MM.1S (cell line): Measurements from ENCODE around the gene ANKRD13D.
A peak's percentile ranks its signal among the peaks of the same experiment; 100 is the strongest.

Experiments used
- DNase-seq: peaks from one replicate; pipeline ENCODE4 v3.0.0-alpha.2; 2015
- H2AFZ ChIP-seq: fragments of 300-600 bp; sonication (generic); 2 replicates; pipeline ENCODE4 v1.6.0; 2016; ENCODE audit warnings: antibody characterized with exemption, low read length
- H3F3A ChIP-seq: fragments of 300-600 bp; sonication (generic); 2 replicates; pipeline ENCODE4 v1.6.1; 2016; ENCODE audit warnings: mild to moderate bottlenecking, antibody characterized with exemption, low read length, moderate library complexity, mixed read lengths; ENCODE audit not compliant: insufficient read depth
- H3K27ac ChIP-seq: fragments of 300-600 bp; sonication (generic); 2 replicates; pipeline ENCODE4 v1.5.1; 2016; ENCODE audit warnings: mild to moderate bottlenecking, low read length
- H3K27me3 ChIP-seq: fragments of 300-600 bp; sonication (generic); replicated peaks from 2 replicates; pipeline ENCODE4 v1.6.0; 2016; ENCODE audit warnings: low read length; ENCODE audit not compliant: insufficient read depth
- H3K36me3 ChIP-seq: fragments of 300-600 bp; sonication (generic); replicated peaks from 2 replicates; pipeline ENCODE4 v1.6.1; 2016; ENCODE audit warnings: mild to moderate bottlenecking, low read length, mixed read lengths; ENCODE audit not compliant: insufficient read depth
- H3K4me1 ChIP-seq: fragments of 300-600 bp; sonication (generic); 2 replicates; pipeline ENCODE4 v1.6.1; 2016; ENCODE audit warnings: low read length, mixed read lengths
- H3K4me2 ChIP-seq: fragments of 300-600 bp; sonication (generic); 2 replicates; pipeline ENCODE4 v1.6.0; 2016; ENCODE audit warnings: low read depth, low read length
- H3K4me3 ChIP-seq: fragments of 300-600 bp; sonication (generic); 2 replicates; pipeline ENCODE4 v1.5.1; 2016; ENCODE audit warnings: low read length, mixed read lengths
- H3K79me2 ChIP-seq: fragments of 300-600 bp; sonication (generic); 2 replicates; pipeline ENCODE4 v1.6.1; 2016; ENCODE audit warnings: mixed run types, low read length, mixed read lengths
- H3K9ac ChIP-seq: fragments of 300-600 bp; sonication (generic); 2 replicates; pipeline ENCODE4 v1.6.1; 2016; ENCODE audit warnings: low read length, mixed read lengths
- H3K9me2 ChIP-seq: fragments of 300-600 bp; sonication (generic); replicated peaks from 2 replicates; pipeline ENCODE4 v1.6.1; 2016; ENCODE audit warnings: mild to moderate bottlenecking, low read length, mixed read lengths; ENCODE audit not compliant: insufficient read depth
- H3K9me3 ChIP-seq: fragments of 300-600 bp; sonication (generic); replicated peaks from 2 replicates; pipeline ENCODE4 v1.6.1; 2016; ENCODE audit warnings: mild to moderate bottlenecking, low read length, mixed read lengths; ENCODE audit not compliant: insufficient read depth
- H4K20me1 ChIP-seq: fragments of 300-600 bp; sonication (generic); 2 replicates; pipeline ENCODE4 v1.6.1; 2016; ENCODE audit warnings: mild to moderate bottlenecking, low read length, moderate library complexity, mixed read lengths; ENCODE audit not compliant: insufficient read depth
- CTCF ChIP-seq: fragments of 300-600 bp; sonication (generic); IDR thresholded peaks from 2 replicates; pipeline ENCODE4 v1.5.1; 2016; ENCODE audit warnings: antibody characterized with exemption, low read length, mixed read lengths
- EZH2 ChIP-seq: fragments of 300-600 bp; sonication (generic); optimal IDR thresholded peaks from 2 replicates; pipeline ENCODE3; 2017; ENCODE audit warnings: low read depth, mild to moderate bottlenecking, antibody characterized with exemption, low read length, mixed read lengths
- EZH2phosphoT487 ChIP-seq: fragments of 300-600 bp; sonication (generic); IDR thresholded peaks from 2 replicates; pipeline ENCODE4 v1.6.1; 2018; ENCODE audit warnings: antibody characterized with exemption, low read length

The ANKRD13D gene

GRCh38 chr11:67345247-67345919, 56.3 kb downstream of the ANKRD13D start:
- no peak overlapping the region for H3K4me2 ChIP-seq
- no peak overlapping the region for H2AFZ ChIP-seq
- H3K27ac ChIP-seq: no peak overlapping the region
- no peaks in the 10 kb centered on the region for H3K79me2 ChIP-seq
- no peak overlapping the region for H3K9ac ChIP-seq
- H3K4me3 ChIP-seq: no peak overlapping the region
- no peaks in the 10 kb centered on the region for H3K36me3 ChIP-seq
- H3K9me2 ChIP-seq: no peaks in the 10 kb centered on the region
- no peaks in the 10 kb centered on the region for H4K20me1 ChIP-seq
- TF ChIP-seq EZH2 (no peak), EZH2phosphoT487 (no peak), CTCF (no peak)
- H3K4me1 ChIP-seq: peaks cover 21% of the 10 kb centered on the region
- H3K9me3 ChIP-seq: no peaks in the 10 kb centered on the region
- peaks cover 4% of the 10 kb centered on the region; the same call in 1 of the 2 replicates for H3F3A ChIP-seq
- H3K27me3 ChIP-seq: no peaks in the 10 kb centered on the region
- no peak for DNase-seq

GRCh38 chr11:67345920-67346819, 57.1 kb downstream of the ANKRD13D start:
- Histone ChIP-seq H3K9ac (no peak overlapping the region), H3F3A (peaks cover 4% of the 10 kb centered on the region; the same call in 1 of the 2 replicates), H2AFZ (no peak overlapping the region)

GRCh38 chr11:67347964-67348749, 59.1 kb downstream of the ANKRD13D start:
- Histone ChIP-seq H3K79me2 (peaks cover 8% of the 10 kb centered on the region; the same call in 1 of the 2 replicates), H3K9ac (no peak overlapping the region), H2AFZ (no peak overlapping the region), H3K27ac (no peak overlapping the region), H3K4me2 (no peak overlapping the region), H3F3A (peaks cover 17% of the 10 kb centered on the region), H3K4me1 (peaks cover 27% of the 10 kb centered on the region), H3K9me2 (no peaks in the 10 kb centered on the region), H3K27me3 (no peaks in the 10 kb centered on the region), H3K9me3 (no peaks in the 10 kb centered on the region), H3K36me3 (no peaks in the 10 kb centered on the region), H4K20me1 (no peaks in the 10 kb centered on the region), H3K4me3 (no peak overlapping the region)
- TF ChIP-seq CTCF (no peak), EZH2 (no peak), EZH2phosphoT487 (no peak)
- no peak for DNase-seq

More at GRCh38 chr11:67345920-67346819, 57.1 kb downstream of the ANKRD13D start:
- no peaks in the 10 kb centered on the region for H3K36me3 ChIP-seq
- no peak overlapping the region for H3K4me2 ChIP-seq
- H3K9me2 ChIP-seq: no peaks in the 10 kb centered on the region
- peaks cover 21% of the 10 kb centered on the region for H3K4me1 ChIP-seq
- no peaks in the 10 kb centered on the region for H3K79me2 ChIP-seq
- no peaks in the 10 kb centered on the region for H4K20me1 ChIP-seq
- H3K4me3 ChIP-seq: no peak overlapping the region
- H3K27me3 ChIP-seq: no peaks in the 10 kb centered on the region
- no peak overlapping the region for H3K27ac ChIP-seq
- TF ChIP-seq EZH2phosphoT487 (no peak), CTCF (peak; percentile 94)
- no peaks in the 10 kb centered on the region for H3K9me3 ChIP-seq
- peak; percentile 49 for DNase-seq
